ENCODE measurements around the gene FCHO1.
"Not testable (repeated sequence)": the region's sequence is repeated elsewhere in the genome, so short reads cannot be mapped to it uniquely, and the experiment has no call there.

The FCHO1 gene

DNA sequence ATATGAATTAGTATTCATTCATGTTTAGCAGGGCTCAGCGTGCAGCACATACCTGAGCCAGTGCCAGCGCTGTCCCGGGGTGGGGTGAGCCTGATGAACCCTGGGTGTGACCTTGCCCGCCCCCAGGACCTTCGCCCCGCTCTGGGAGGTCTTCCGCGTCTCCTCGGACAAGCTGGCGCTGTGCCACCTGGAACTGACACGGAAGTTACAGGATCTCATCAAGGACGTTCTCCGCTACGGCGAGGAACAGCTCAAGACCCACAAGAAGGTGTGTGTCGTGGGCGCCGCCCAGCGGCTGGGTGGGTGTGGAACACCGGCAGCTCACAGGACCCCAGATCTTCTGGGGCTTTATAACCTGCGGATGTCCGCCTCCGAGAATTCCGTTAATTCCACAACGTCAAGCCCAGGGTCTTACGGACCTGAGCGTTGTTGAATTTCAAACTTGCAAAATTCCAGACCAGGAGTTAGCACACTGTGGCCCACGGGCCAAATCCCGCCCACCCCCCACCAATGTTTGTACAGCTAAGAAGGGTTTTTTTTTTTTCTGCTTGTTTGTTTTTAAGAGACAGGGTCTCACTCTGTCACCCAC is 15.4 kb downstream of the FCHO1 start:
- peak; percentile 74 for DNase-seq

DNA sequence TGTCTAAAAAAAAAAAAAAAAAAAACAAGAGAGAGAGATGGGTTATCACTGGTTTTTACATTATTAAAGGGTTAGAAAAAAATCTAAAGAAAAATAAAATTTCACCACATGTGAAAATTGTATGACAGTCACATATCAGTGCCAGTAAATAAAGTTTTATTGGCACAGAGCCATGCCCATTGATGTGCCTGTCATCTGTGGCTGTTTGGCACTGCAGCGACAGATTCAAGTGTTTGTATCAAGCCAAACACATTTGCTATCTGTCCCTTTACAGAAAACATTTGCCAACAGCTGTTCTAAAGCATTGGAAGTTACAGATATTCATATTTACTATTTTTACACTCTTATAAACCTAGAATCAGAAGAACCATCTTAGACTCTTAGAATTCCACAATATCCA is 16.3 kb downstream of the FCHO1 start:
- no peak for DNase-seq

- no peak for DNase-seq
These were observed 19.3 kb downstream of the FCHO1 start for GRCh38 chr19:17770613-17771012.

DNA sequence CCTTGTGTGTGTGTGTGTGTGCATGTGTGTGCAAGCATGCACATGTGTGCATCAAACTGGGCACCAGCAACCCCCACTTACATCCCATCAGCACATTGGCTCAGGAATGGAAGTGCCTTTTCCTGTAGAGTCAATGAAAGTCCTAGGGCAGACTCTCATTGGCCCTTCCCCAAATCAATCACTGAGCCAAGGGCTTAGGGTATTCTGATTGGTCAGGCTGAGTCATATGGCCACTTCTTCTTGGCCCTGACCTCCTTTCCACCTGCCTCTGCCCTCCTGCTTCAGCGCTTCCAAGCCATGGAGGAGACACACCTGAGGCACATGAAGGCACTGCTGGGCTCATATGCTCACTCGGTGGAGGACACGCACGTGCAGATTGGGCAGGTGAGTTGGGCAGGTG is 20.9 kb downstream of the FCHO1 start:
- DNase-seq, result no peak

DNA sequence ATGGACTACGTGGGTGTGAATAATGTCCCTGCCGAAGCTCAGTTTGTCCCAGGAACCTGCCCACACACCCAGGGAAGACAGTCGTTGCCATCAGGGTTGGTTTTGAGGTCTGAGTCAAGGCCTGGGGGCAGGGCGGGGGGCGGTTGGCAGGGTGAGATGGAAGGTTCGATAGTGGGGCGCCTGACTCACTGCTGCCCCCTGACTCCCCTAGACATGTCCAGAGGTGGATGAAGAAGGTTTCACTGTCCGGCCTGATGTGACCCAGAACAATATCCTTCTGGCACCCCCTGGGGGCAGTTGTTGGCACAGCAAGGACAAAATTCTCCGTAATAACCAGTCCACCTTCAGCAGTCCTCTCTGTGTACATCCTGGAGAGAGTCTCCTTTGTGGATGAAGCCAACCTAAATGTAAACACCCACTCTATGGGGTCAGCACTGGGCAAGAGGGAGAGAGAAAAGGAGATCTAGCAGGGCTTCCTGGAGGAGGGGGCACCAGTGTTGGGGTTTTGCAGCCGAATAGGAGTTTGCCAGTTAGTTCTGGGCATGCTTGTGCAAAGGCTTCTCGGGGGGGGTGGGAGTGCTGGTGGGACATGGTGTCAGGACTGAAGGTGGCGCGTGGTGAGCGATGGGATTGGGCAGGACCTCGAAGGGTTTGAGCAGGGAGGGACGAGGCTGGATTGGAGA is 24.1 kb downstream of the FCHO1 start:
- DNase-seq, result no peak

- no peak for DNase-seq
These were observed 24.9 kb downstream of the FCHO1 start for GRCh38 chr19:17775991-17776803.

- DNase-seq, result not testable (repeated sequence)
These were observed 26.6 kb downstream of the FCHO1 start for GRCh38 chr19:17777840-17778239.

GRCh38 chr19:17778251-17778967 is 27.1 kb downstream of the FCHO1 start:
- peak; percentile 26 for DNase-seq

DNA sequence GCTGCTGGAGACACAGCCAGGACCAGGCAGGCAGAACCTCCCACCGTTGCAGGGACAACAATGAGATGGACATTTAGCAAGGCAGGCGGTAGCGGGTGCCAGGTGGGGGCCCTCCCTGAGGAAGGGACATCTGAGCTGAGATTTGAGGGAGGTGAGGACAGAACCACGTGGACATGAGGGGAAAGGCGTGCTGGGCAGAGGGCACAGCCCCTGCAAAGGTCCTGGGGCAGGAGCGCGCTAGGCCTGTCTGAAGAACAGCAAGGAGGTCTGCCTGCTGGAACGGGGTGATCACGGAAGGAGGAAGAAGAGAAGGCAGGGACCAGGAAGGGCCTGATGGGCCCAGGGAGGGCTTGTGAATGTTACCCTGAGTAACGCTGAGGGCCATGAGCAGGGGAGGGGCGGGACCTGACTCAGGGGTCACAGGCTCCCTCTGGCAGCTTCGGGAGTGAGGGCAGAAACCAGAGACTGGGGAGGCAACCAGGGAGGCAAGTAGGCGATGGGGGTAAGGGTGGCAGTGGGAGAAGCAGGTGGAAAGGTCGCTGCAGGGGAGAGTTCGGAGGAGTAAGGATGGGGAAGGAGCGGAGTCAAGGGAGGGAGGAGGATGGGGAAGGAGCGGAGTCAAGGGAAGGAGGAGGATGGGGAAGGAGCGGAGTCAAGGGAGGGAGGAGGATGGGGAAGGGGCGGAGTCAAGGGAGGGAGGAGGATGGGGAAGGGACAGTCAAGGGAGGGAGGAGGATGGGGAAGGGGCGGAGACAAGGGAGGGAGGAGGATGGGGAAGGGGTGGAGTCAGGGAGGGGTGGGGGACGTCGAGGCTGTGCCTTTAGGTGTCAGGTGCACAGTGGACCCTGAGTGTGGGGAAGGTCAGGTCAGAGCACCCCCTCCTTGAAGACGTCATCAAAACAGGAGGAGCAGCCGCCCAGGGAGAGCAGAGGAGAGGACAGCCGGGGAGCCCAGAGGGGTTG is 28.0 kb downstream of the FCHO1 start:
- DNase-seq, result peak; percentile 27

- DNase-seq, result no peak
These were observed 29.5 kb downstream of the FCHO1 start for GRCh38 chr19:17780781-17781180.

DNA sequence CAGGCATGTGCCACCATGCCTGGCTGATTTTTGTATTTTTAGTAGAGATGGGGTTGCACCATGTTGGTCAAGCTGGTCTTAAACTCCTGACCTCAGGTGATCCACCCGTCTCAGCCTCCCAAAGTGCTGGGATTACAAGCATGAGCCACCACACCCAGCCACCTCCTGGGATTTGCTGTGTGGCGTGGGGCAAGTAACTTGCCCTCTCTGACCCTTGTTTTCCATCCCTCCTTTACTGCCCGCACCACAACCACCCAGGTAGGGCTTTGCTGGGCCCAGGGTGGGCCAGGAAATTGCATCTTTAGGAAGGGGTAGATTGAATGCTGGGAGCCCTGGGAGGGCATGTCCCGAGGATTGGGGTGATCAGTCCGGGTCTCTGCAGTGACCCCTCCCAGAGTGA is 32.4 kb downstream of the FCHO1 start:
- not testable (repeated sequence) for DNase-seq

DNA sequence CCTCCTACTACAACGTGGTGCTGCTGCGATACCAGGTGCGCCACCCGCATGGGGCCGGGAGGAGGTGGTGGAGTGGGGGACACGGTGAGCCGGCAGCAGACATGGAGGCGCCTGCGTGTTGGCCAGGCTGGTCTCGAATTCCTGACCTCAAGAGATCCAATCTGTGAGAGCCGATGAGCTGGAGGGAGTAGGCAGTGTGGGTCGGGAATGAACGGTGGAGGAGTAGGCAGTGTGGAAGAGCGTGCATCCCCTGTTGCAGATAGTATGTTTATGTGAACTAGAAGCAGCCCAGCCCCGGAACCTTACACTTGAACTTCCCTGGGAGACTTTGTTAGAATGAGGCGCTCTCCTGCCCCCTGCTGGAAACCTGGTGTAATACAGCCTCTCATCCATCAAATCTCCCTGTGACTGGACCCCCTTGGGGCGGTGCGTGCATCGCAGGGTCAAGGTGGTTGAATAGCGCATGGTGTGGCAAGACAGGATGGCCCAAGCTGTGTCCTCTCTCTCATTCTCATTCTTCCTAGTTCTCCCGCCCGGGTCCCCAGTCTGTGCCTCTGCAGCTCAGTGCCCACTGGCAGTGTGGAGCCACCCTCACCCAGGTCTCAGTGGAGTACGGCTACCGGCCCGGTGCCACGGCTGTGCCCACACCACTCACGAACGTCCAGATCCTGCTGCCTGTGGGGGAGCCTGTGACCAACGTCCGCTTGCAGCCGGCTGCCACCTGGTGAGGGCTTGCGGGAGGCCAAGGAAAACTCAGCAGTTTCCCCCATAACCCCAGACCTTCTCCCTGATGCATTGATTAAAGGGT is 33.1 kb downstream of the FCHO1 start:
- DNase-seq, result peak; percentile 58

- DNase-seq, result no peak
These were observed 36.1 kb downstream of the FCHO1 start for GRCh38 chr19:17787274-17787913.

DNA sequence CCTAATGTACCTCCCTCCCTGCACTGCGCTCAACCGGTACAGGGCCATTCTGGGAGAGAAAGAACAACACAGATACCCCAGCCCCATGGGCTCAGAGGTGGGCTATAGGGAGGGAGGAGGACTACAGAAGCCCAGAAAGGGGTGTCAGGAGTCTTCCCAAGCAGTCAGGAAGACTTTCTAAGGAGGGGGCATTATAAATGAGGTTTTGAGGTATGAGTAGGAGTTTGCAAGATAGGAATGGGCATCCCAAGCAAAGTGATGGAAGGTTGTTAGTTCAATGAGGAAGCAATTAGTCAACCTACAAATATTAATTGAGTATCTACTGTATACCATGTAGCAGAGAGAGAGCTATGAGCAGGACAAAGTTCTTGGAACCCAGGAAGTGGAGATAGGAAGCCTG is 37.4 kb downstream of the FCHO1 start:
- no peak for DNase-seq

- DNase-seq, result no peak
These were observed 38.9 kb downstream of the FCHO1 start for GRCh38 chr19:17790059-17790780.

GRCh38 chr19:17794412-17794730 is 43.1 kb downstream of the FCHO1 start:
- DNase-seq, result no peak

DNA sequence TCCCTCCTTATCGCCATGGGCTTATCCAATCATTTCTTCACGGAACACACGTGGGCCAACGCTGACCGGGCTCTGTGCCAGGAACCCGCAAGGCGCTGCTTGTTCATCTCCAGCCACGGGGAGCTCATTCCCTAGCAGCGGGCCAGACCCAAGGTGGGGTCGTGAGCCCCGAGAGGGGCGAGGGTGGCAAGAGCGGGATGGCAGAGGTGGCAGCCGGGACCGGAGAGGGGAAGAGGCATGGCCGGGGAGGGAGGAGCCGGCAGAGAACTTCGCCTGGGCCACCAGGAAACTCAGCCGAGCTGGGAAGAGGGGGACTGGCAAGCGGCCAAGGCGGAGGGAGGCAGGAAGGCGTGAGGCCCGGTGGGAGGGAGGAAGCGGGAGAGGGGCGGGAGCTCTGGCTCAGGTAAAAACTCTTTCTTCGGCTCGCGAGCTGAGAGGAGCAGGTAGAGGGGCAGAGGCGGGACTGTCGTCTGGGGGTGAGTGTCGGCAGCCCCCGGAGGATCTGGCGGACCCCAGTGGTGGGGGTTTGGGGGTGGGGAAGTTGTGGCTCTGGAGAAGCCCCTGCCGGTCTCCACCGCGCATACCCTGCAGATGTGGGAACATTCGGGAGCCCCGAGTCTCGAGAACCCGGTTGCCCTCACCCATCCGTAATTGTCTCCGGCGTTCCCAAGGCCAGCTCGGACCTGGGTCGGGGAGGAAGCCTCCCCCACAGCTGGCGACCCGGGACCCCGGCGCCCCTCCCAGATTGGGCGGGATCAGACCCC is 43.6 kb downstream of the FCHO1 start, which contains the start of gene B3GNT3:
B3GNT3 (plus strand) TSS at position 408 of the 764 bp plus-strand sequence. CDS start 12,670 bp downstream, outside the sequence.
- no peak for DNase-seq

GRCh38 chr19:17795495-17795856 is 44.2 kb downstream of the FCHO1 start:
- DNase-seq, result no peak

All from fibroblast of upper back skin (primary cell).